AG20443 (cell line): Measurements from ENCODE around the gene TMEM260.
"Not testable (repeated sequence)": the region's sequence is repeated elsewhere in the genome, so short reads cannot be mapped to it uniquely, and the experiment has no call there.

ENCODE experiments used
- DNase-seq: peaks from one replicate; pipeline ENCODE4 v3.0.0; 2012; ENCODE audit warnings: low spot score, mixed read lengths

Gene TMEM260

GRCh38 chr14:56598519-56598918 is 18.9 kb downstream of the TMEM260 start:
- no peak for DNase-seq

- DNase-seq, result no peak
Measured at GRCh38 chr14:56603648-56604047, 24.1 kb downstream of the TMEM260 start.

- DNase-seq, result no peak
Measured at GRCh38 chr14:56608689-56609088, 29.1 kb downstream of the TMEM260 start.

GRCh38 chr14:56611663-56612062 is 32.1 kb downstream of the TMEM260 start:
- not testable (repeated sequence) for DNase-seq

- DNase-seq, result no peak
Measured at GRCh38 chr14:56617084-56617483, 37.5 kb downstream of the TMEM260 start.

- DNase-seq, result no peak
Measured at GRCh38 chr14:56630707-56631106, 51.1 kb downstream of the TMEM260 start.

- DNase-seq, result no peak
Measured at GRCh38 chr14:56632195-56632594, 52.6 kb downstream of the TMEM260 start.

- no peak for DNase-seq
Measured at GRCh38 chr14:56633544-56633943, 53.9 kb downstream of the TMEM260 start.

- no peak for DNase-seq
Measured at GRCh38 chr14:56635041-56635440, 55.4 kb downstream of the TMEM260 start.

- DNase-seq, result no peak
Measured at GRCh38 chr14:56647493-56647892, 67.9 kb downstream of the TMEM260 start.

GRCh38 chr14:56648508-56649301 is 69.1 kb downstream of the TMEM260 start:
- DNase-seq, result no peak

- no peak for DNase-seq
Measured at GRCh38 chr14:56649382-56649781, 69.8 kb downstream of the TMEM260 start.

GRCh38 chr14:56650048-56650447 is 70.5 kb downstream of the TMEM260 start:
- no peak for DNase-seq

- DNase-seq, result no peak
Measured at GRCh38 chr14:56650979-56651378, 71.4 kb downstream of the TMEM260 start.

GRCh38 chr14:56657604-56658003 is 78.0 kb downstream of the TMEM260 start:
- no peak for DNase-seq

GRCh38 chr14:56659378-56659777 is 79.8 kb downstream of the TMEM260 start:
- DNase-seq, result no peak

- peak; percentile 65 for DNase-seq
Measured at GRCh38 chr14:56659964-56660551, 80.5 kb downstream of the TMEM260 start.

- DNase-seq, result no peak
Measured at GRCh38 chr14:56660677-56661389, 81.2 kb downstream of the TMEM260 start.

GRCh38 chr14:56661478-56661877 is 81.9 kb downstream of the TMEM260 start:
- no peak for DNase-seq

GRCh38 chr14:56664811-56665421 is 85.3 kb downstream of the TMEM260 start:
- DNase-seq, result no peak

GRCh38 chr14:56666294-56666693 is 86.7 kb downstream of the TMEM260 start:
- DNase-seq, result no peak

GRCh38 chr14:56666716-56667115 is 87.1 kb downstream of the TMEM260 start:
- no peak for DNase-seq

GRCh38 chr14:56667290-56667689 is 87.7 kb downstream of the TMEM260 start:
- DNase-seq, result not testable (repeated sequence)
